Suprapubic skin (tissue), 3 donors: ENCODE data around the gene TEAD1.

Source experiments
- CTCF ChIP-seq, 2 donors: fragments of 200-600 bp in 1 of 2; fragments of 450-650 bp in 1 of 2; sonication (generic) in 1 of 2; IDR thresholded peaks; one replicate each; pipeline ENCODE4 v1.5.1; 2016 to 2019; ENCODE audit warnings: antibody characterized with exemption in 2 of 2, mild to moderate bottlenecking in 1 of 2, moderate library complexity in 1 of 2
- POLR2AphosphoS5 ChIP-seq, 3 donors: sonication (generic); formaldehyde crosslinking; IDR thresholded peaks; one replicate each; pipeline ENCODE4 v1.6.1; 2017; ENCODE audit warnings: antibody characterized with exemption in 3 of 3

DNA sequence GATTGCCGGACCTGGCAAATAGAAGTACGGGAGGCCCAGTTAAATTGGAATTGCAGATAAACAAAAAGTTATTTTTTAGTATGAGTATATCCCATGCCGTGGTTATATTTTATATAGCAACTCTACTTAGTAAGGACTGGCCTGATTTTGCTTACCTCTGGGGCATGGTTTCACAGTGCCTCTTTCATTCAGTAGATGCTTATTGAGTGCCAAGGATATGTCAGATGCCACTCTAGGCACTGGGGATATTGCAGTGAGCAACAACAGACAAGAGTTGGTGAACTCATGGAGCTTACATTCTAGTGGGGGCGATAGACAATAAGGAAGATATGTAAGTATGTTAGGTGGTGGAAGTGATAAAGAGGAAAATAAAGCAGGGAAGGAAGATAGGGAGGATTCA is 112.2 kb downstream of the TEAD1 start:
- TF ChIP-seq POLR2AphosphoS5 (IDR thresholded peaks at IDR 0.05) (no peak), CTCF (IDR thresholded peaks at IDR 0.05) (no peak)
